Erythroblast (primary cell): Measurements from ENCODE around the gene RAX.

Experiments used
- GATA1 ChIP-seq: IDR thresholded peaks from 2 replicates; pipeline ENCODE4 v1.6.1; 2011; ENCODE audit warnings: low read depth, mild to moderate bottlenecking, control low read depth, low read length, moderate library complexity
- POLR2A ChIP-seq: IDR thresholded peaks from 2 replicates; pipeline ENCODE4 v1.6.1; 2011; ENCODE audit warnings: mild to moderate bottlenecking, low read length

GRCh38 chr18:59265974-59266369 lies 7.3 kb downstream of the RAX start:
- TF ChIP-seq POLR2A (no peak), GATA1 (no peak)
